GM12878 (cell line): ENCODE data around the gene RASA1. TPM values are rescaled to one million over a fixed set of nuclear protein-coding genes. Genes with fewer than 3 reads are reported as not detected.

Source experiments
- ATAC-seq: fragments of 200-7000 bp; cut with Tn5 transposase; 3 replicates; pipeline ENCODE4 v1.9.1; 2020; ENCODE audit warnings: mild to moderate bottlenecking, moderate library complexity
- BruUV-seq: library from RNA; stranded (reverse); fragments of 400-500 nt; replicated peaks from 2 replicates; lab custom pipeline; 2021; lab: Mats Ljungman, UMichigan
- CTCF ChIA-PET: fragments of 300-600 bp; sonication (Branson Sonifier 250); formaldehyde crosslinking; extraction: SDS; loops from one replicate; lab custom pipeline; 2021; ENCODE audit warnings: inconsistent platforms; lab: Yijun Ruan, JAX
- POLR2A ChIA-PET: fragments of 350-600 bp; formaldehyde crosslinking; extraction: SDS; loops from one replicate; lab custom pipeline; 2021; ENCODE audit warnings: inconsistent platforms; lab: Charles Lee
- RAD21 ChIA-PET: fragments of 300-600 bp; sonication (Branson Sonifier 250); formaldehyde crosslinking; loops from one replicate; lab custom pipeline; 2023; ENCODE audit warnings: antibody characterized with exemption; ENCODE audit not compliant: unreplicated experiment; lab: Charles Lee
- SMC1A ChIA-PET: fragments of 300-600 bp; sonication (Branson Sonifier 250); formaldehyde crosslinking; loops from one replicate; lab custom pipeline; 2023; ENCODE audit not compliant: unreplicated experiment, uncharacterized antibody; lab: Charles Lee
- DNase-seq: peaks from one replicate; pipeline ENCODE4 v3.0.0-alpha.2; 2011; ENCODE audit warnings: low read depth, low spot score
- FAIRE-seq: peaks from 3 replicates; lab custom pipeline; 2011; peaks lifted over from hg19 to GRCh38; lab: Jason Lieb, UNC
- H2AFZ ChIP-seq: 2 replicates; pipeline ENCODE4 v1.6.0; 2011; ENCODE audit warnings: low read depth, low read length, control low read depth; ENCODE audit not compliant: control insufficient read depth
- H3K27ac ChIP-seq: 2 replicates; pipeline ENCODE4 v1.5.1; 2011; ENCODE audit warnings: control low read depth; ENCODE audit not compliant: control insufficient read depth, insufficient read depth
- H3K27me3 ChIP-seq, 2 experiments: replicated peaks in 1 of 2; 2 replicates each; pipeline versions ENCODE4 v1.6.0 to v1.6.1; 2011; ENCODE audit warnings: low read length in 1 of 2; ENCODE audit not compliant: control insufficient read depth in 2 of 2, insufficient read depth in 2 of 2
- H3K36me3 ChIP-seq, 2 experiments: 2 replicates each; pipeline ENCODE4 v1.5.1; 2011; ENCODE audit warnings: low read length in 1 of 2; ENCODE audit not compliant: control insufficient read depth in 2 of 2, insufficient read depth in 2 of 2
- H3K4me1 ChIP-seq: 2 replicates; pipeline ENCODE4 v1.6.1; 2011; ENCODE audit warnings: mild to moderate bottlenecking, low read length, moderate library complexity, mixed read lengths; ENCODE audit not compliant: control insufficient read depth, insufficient read depth
- H3K4me2 ChIP-seq: 2 replicates; pipeline ENCODE4 v1.6.0; 2011; ENCODE audit warnings: control low read depth; ENCODE audit not compliant: control insufficient read depth, insufficient read depth
- H3K4me3 ChIP-seq: fragments of 200-600 bp; sonication (generic); 2 replicates; pipeline ENCODE4 v1.5.1; 2016
- H3K79me2 ChIP-seq: 2 replicates; pipeline ENCODE4 v1.6.0; 2011; ENCODE audit warnings: low read length; ENCODE audit not compliant: control insufficient read depth, insufficient read depth
- H3K9ac ChIP-seq: 2 replicates; pipeline ENCODE4 v1.8.0; 2011; ENCODE audit warnings: low read length, control low read depth, mixed read lengths; ENCODE audit not compliant: control insufficient read depth, insufficient read depth
- H3K9me3 ChIP-seq: replicated peaks from 3 replicates; pipeline ENCODE4 v1.5.1; 2011; ENCODE audit warnings: mild to moderate bottlenecking, low read length; ENCODE audit not compliant: control insufficient read depth, insufficient read depth
- H4K20me1 ChIP-seq: 2 replicates; pipeline ENCODE4 v1.6.0; 2011; ENCODE audit not compliant: control insufficient read depth, insufficient read depth
- ASH2L ChIP-seq: fragments of 300-600, 200-600 bp; sonication (generic); IDR thresholded peaks from 2 replicates; pipeline ENCODE4 v1.6.1; 2017; ENCODE audit warnings: low read depth, mild to moderate bottlenecking, borderline replicate concordance
- BCL11A ChIP-seq: IDR thresholded peaks from 2 replicates; pipeline ENCODE4 v1.6.1; 2011; ENCODE audit warnings: low read depth, low read length
- CBFB ChIP-seq: IDR thresholded peaks from 2 replicates; pipeline ENCODE4 v1.6.1; 2016; ENCODE audit warnings: antibody characterized with exemption, low read depth
- CHD2 ChIP-seq: IDR thresholded peaks from 2 replicates; pipeline ENCODE4 v1.6.1; 2011; ENCODE audit warnings: low read depth, low read length, improper control_type of control experiment, borderline replicate concordance
- DPF2 ChIP-seq: fragments of 450-650 bp; IDR thresholded peaks from 2 replicates; pipeline ENCODE4 v1.6.1; 2017; ENCODE audit warnings: mild to moderate bottlenecking
- MTA3 ChIP-seq: IDR thresholded peaks from 2 replicates; pipeline ENCODE4 v1.6.1; 2012; ENCODE audit warnings: low read length, inconsistent platforms, borderline replicate concordance
- NFIC ChIP-seq: IDR thresholded peaks from 2 replicates; pipeline ENCODE4 v1.6.1; 2012; ENCODE audit warnings: low read depth, mild to moderate bottlenecking, inconsistent platforms, low read length, moderate library complexity
- NR2C1 ChIP-seq: fragments of 450-650 bp; IDR thresholded peaks from 2 replicates; pipeline ENCODE4 v1.6.1; 2017; ENCODE audit warnings: antibody characterized with exemption, mild to moderate bottlenecking, moderate library complexity
- SMARCA5 ChIP-seq: fragments of 450-650 bp; IDR thresholded peaks from 2 replicates; pipeline ENCODE4 v1.6.1; 2017; ENCODE audit warnings: mild to moderate bottlenecking
- SREBF2 ChIP-seq: IDR thresholded peaks from 2 replicates; pipeline ENCODE4 v1.6.1; 2012; ENCODE audit warnings: mild to moderate bottlenecking, low read length
- ZNF217 ChIP-seq: fragments of 450-650 bp; IDR thresholded peaks from 2 replicates; pipeline ENCODE4 v1.6.1; 2017; ENCODE audit warnings: antibody characterized with exemption, mild to moderate bottlenecking
- WGBS: methylation state at CpG from one replicate; pipeline ENCODE4 v1.1.6; 2016; ENCODE audit warnings: low lambda C conversion rate; ENCODE audit not compliant: insufficient replicate concordance, insufficient coverage; ENCODE audit errors: missing lambda C conversion rate; 5-methylcytosine and 5-hydroxymethylcytosine counted together
- in situ Hi-C: fragments of 300-500 bp; cut with MboI; formaldehyde crosslinking; loops from 9 replicates; pipeline ENCODE4 v1.14.3; 2018; ENCODE audit warnings: mixed read lengths
- intact Hi-C: fragments of 100-400 bp; cut with micrococcal nuclease; formaldehyde crosslinking; loops from one replicate; pipeline ENCODE4 v1.14.2; 2022; ENCODE audit not compliant: unreplicated experiment
- polyA plus RNA-seq, 11 experiments: library from polyadenylated mRNA; depleted of rRNA in 4 of 11; unstranded in 6 of 11; stranded (reverse) in 5 of 11; fragments of >200 nt; fragmentation: Nextera tagmentation in 4 of 11; fragmentation: Illumina TruSeq in 1 of 11; extraction: Ambion mirVana in 4 of 11; extraction: Trizol in 1 of 11; gene quantifications; 1 replicate in 1 of 11; 2 replicates in 10 of 11; pipeline versions ENCODE4 v1.2.1 to v1.2.3, GENCODE V29; 2011 to 2016; ENCODE audit warnings: inconsistent platforms in 2 of 11, missing spikeins in 2 of 11, low read depth in 1 of 11
- total RNA-seq, 4 experiments: library from RNA; depleted of rRNA in 3 of 4; stranded (reverse); fragments of >200 nt in 3 of 4; fragmentation: Illumina TruSeq in 1 of 4; extraction: Trizol in 1 of 4; gene quantifications; 2 replicates each; pipeline versions ENCODE4 v1.2.1 to v1.2.3, GENCODE V29; 2013 to 2021
- TF ChIP-seq, protein P1 (sequence below): IDR thresholded peaks from 2 replicates; pipeline ENCODE4 v1.6.1; 2012; ENCODE audit warnings: improper control_type of control experiment, low read depth, low read length; ENCODE audit not compliant: insufficient replicate concordance
- TF ChIP-seq, protein P2 (sequence below): fragments of 450-650 bp; IDR thresholded peaks from 2 replicates; pipeline ENCODE4 v1.6.1; 2016; ENCODE audit warnings: mild to moderate bottlenecking, moderate library complexity, borderline replicate concordance
- TF ChIP-seq, protein P3 (sequence below): fragments of 450-650 bp; IDR thresholded peaks from 2 replicates; pipeline ENCODE4 v1.6.1; 2014; ENCODE audit warnings: mild to moderate bottlenecking

The RASA1 gene
- total and polyA plus RNA-seq, 10 of the 15 experiments (the other 5 are each of a cell fraction or from before 2014, with no cell fraction given) = 7.8 to 72.3 (median 21.8) TPM

DNA sequence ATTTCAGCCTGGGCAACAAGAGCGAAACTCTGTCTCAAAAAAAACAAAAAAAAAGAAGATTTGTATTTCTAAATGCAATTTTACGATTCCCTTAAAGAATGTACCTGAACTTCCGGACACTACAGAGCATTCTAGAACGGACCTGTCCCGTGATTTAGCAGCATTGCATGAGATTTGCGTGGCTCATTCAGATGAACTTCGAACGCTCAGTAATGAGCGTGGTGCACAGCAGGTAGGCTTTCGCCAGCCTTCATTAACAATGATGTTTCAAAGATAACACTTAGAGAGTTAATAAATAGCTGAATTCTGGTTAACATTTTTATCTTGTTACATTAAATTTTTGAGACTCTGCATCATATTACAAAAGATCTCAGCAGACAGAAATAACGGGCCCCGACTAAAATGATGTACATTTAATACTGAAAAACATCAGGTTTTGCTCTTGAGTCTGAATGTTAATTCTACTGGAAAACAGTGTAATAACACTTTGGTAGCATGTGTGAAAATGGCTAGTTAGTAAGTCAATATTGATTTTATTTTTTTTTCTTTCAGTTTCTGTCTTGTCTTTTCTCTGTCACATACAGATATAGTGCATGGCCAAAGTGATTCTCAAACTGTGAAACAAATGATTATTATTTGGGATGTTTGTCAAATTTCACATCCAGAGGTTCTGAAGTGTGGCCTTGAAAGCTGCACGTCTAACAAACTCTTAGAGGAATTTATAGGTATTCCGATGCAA is 121.8 kb downstream of the RASA1 start:
- no peaks in the 10 kb centered on the region for H3K27me3 ChIP-seq
- no peaks in the 10 kb centered on the region for H3K79me2 ChIP-seq
- ATAC-seq = peak; percentile 40
- no peaks in the 10 kb centered on the region for H3K4me1 ChIP-seq
- H3K9me3 ChIP-seq = no peaks in the 10 kb centered on the region
- no peak overlapping the region for H2AFZ ChIP-seq
- no peak overlapping the region for H3K4me2 ChIP-seq
- BruUV-seq = no TSS peak
- in situ Hi-C loops (no loop called here), intact Hi-C loops (no loop called here)
- no peak for FAIRE-seq
- CTCF ChIA-PET = interaction anchor here (1.1 kb wide), 1 partner anchor 11 kb away, joined by 3 read pairs; no protein-coding TSS in a partner anchor
- peaks cover 2 to 30% of the 10 kb centered on the region in 2 experiments for H3K36me3 ChIP-seq
- SMC1A ChIA-PET = interaction anchor here (1.4 to 3.1 kb wide), 3 partner anchors 9 to 319 kb away, joined by 5 to 11 read pairs (median 6); no protein-coding TSS in a partner anchor
- POLR2A ChIA-PET = no interaction called here
- H4K20me1 ChIP-seq = no peaks in the 10 kb centered on the region
- RAD21 ChIA-PET = no interaction called here
- no peak overlapping the region for H3K27ac ChIP-seq
- WGBS = 93% methylated on average over 14 of the region's 14 CpGs
- no peak overlapping the region for H3K4me3 ChIP-seq
- H3K9ac ChIP-seq = no peak overlapping the region
- DNase-seq = no peak
- no peak for TF ChIP-seq NR2C1
- TF ChIP-seq CHD2 = no peak
- TF ChIP-seq, protein P1, sequence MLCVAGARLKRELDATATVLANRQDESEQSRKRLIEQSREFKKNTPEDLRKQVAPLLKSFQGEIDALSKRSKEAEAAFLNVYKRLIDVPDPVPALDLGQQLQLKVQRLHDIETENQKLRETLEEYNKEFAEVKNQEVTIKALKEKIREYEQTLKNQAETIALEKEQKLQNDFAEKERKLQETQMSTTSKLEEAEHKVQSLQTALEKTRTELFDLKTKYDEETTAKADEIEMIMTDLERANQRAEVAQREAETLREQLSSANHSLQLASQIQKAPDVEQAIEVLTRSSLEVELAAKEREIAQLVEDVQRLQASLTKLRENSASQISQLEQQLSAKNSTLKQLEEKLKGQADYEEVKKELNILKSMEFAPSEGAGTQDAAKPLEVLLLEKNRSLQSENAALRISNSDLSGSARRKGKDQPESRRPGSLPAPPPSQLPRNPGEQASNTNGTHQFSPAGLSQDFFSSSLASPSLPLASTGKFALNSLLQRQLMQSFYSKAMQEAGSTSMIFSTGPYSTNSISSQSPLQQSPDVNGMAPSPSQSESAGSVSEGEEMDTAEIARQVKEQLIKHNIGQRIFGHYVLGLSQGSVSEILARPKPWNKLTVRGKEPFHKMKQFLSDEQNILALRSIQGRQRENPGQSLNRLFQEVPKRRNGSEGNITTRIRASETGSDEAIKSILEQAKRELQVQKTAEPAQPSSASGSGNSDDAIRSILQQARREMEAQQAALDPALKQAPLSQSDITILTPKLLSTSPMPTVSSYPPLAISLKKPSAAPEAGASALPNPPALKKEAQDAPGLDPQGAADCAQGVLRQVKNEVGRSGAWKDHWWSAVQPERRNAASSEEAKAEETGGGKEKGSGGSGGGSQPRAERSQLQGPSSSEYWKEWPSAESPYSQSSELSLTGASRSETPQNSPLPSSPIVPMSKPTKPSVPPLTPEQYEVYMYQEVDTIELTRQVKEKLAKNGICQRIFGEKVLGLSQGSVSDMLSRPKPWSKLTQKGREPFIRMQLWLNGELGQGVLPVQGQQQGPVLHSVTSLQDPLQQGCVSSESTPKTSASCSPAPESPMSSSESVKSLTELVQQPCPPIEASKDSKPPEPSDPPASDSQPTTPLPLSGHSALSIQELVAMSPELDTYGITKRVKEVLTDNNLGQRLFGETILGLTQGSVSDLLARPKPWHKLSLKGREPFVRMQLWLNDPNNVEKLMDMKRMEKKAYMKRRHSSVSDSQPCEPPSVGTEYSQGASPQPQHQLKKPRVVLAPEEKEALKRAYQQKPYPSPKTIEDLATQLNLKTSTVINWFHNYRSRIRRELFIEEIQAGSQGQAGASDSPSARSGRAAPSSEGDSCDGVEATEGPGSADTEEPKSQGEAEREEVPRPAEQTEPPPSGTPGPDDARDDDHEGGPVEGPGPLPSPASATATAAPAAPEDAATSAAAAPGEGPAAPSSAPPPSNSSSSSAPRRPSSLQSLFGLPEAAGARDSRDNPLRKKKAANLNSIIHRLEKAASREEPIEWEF = no peak
- TF ChIP-seq ASH2L = no peak
- TF ChIP-seq, protein P2, sequence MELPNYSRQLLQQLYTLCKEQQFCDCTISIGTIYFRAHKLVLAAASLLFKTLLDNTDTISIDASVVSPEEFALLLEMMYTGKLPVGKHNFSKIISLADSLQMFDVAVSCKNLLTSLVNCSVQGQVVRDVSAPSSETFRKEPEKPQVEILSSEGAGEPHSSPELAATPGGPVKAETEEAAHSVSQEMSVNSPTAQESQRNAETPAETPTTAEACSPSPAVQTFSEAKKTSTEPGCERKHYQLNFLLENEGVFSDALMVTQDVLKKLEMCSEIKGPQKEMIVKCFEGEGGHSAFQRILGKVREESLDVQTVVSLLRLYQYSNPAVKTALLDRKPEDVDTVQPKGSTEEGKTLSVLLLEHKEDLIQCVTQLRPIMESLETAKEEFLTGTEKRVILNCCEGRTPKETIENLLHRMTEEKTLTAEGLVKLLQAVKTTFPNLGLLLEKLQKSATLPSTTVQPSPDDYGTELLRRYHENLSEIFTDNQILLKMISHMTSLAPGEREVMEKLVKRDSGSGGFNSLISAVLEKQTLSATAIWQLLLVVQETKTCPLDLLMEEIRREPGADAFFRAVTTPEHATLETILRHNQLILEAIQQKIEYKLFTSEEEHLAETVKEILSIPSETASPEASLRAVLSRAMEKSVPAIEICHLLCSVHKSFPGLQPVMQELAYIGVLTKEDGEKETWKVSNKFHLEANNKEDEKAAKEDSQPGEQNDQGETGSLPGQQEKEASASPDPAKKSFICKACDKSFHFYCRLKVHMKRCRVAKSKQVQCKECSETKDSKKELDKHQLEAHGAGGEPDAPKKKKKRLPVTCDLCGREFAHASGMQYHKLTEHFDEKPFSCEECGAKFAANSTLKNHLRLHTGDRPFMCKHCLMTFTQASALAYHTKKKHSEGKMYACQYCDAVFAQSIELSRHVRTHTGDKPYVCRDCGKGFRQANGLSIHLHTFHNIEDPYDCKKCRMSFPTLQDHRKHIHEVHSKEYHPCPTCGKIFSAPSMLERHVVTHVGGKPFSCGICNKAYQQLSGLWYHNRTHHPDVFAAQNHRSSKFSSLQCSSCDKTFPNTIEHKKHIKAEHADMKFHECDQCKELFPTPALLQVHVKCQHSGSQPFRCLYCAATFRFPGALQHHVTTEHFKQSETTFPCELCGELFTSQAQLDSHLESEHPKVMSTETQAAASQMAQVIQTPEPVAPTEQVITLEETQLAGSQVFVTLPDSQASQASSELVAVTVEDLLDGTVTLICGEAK = no peak
- TF ChIP-seq ZNF217 = no peak
- TF ChIP-seq SMARCA5 = no peak
- TF ChIP-seq BCL11A = no peak
- TF ChIP-seq DPF2 = no peak
- TF ChIP-seq, protein P3, sequence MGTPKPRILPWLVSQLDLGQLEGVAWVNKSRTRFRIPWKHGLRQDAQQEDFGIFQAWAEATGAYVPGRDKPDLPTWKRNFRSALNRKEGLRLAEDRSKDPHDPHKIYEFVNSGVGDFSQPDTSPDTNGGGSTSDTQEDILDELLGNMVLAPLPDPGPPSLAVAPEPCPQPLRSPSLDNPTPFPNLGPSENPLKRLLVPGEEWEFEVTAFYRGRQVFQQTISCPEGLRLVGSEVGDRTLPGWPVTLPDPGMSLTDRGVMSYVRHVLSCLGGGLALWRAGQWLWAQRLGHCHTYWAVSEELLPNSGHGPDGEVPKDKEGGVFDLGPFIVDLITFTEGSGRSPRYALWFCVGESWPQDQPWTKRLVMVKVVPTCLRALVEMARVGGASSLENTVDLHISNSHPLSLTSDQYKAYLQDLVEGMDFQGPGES = no peak
- no peak for TF ChIP-seq SREBF2
- TF ChIP-seq NFIC = no peak
- TF ChIP-seq MTA3 = no peak
- no peak for TF ChIP-seq CBFB
